Right atrium auricular region (tissue), 2 donors: ENCODE data around the gene NRP1. TPM values are rescaled to one million over a fixed set of nuclear protein-coding genes. Genes with fewer than 3 reads are reported as not detected.

Source experiments
- DNase-seq: peaks from one replicate; pipeline ENCODE4 v3.0.0-alpha.2; 2019; ENCODE audit warnings: low spot score
- H3K27ac ChIP-seq, 2 donors: fragments of 200-600 bp; sonication (generic); 1 replicate in 1 of 2; 2 replicates in 1 of 2; pipeline ENCODE4 v1.5.1; 2016 to 2019
- H3K27me3 ChIP-seq, 2 donors: fragments of 200-600 bp; sonication (generic); one replicate each; pipeline versions ENCODE4 v1.5.1 to v1.6.0; 2017 to 2019
- H3K36me3 ChIP-seq: fragments of 200-600 bp; sonication (generic); one replicate; pipeline ENCODE4 v1.5.1; 2016
- H3K4me1 ChIP-seq, 2 donors: fragments of 200-600 bp; sonication (generic); one replicate each; pipeline versions ENCODE4 v1.5.1 to v1.6.0; 2017 to 2019
- H3K4me3 ChIP-seq, 2 donors: fragments of 200-600 bp; sonication (generic); 1 replicate in 1 of 2; 2 replicates in 1 of 2; pipeline ENCODE4 v1.5.1; 2017 to 2019; ENCODE audit warnings: mild to moderate bottlenecking in 1 of 2, moderate library complexity in 1 of 2
- H3K9me3 ChIP-seq, 2 donors: fragments of 200-600 bp; sonication (generic); one replicate each; pipeline ENCODE4 v1.5.1; 2019
- CTCF ChIP-seq, 2 donors: fragments of 200-600 bp; sonication (generic); IDR thresholded peaks; one replicate each; pipeline ENCODE4 v1.5.1; 2019; ENCODE audit warnings: antibody characterized with exemption in 2 of 2
- total RNA-seq, 2 donors: library from RNA; depleted of rRNA; stranded (reverse); fragments of >200 nt; gene quantifications; one replicate each; pipeline ENCODE4 v1.1.0, GENCODE V29; 2016

Gene NRP1
- total RNA-seq, 2 donors from 2014 or later, result 54.6 to 83.1 TPM

GRCh38 chr10:33201971-33202370, 132.5 kb downstream of the NRP1 start:
- no peak for DNase-seq
- no peak for TF ChIP-seq CTCF (IDR thresholded peaks at IDR 0.05)
- Histone ChIP-seq H3K27ac (no peak overlapping the region), H3K27me3 (no peaks in the 10 kb centered on the region), H3K4me3 (no peak overlapping the region), H3K4me1 (no peaks in the 10 kb centered on the region), H3K9me3 (no peaks in the 10 kb centered on the region), H3K36me3 (peaks cover 62% of the 10 kb centered on the region)

GRCh38 chr10:33201056-33201780, 133.2 kb downstream of the NRP1 start:
- Histone ChIP-seq H3K9me3 (no peaks in the 10 kb centered on the region), H3K4me1 (no peaks in the 10 kb centered on the region), H3K4me3 (no peak overlapping the region), H3K36me3 (peaks cover 62% of the 10 kb centered on the region), H3K27ac (no peak overlapping the region), H3K27me3 (no peaks in the 10 kb centered on the region)
- TF ChIP-seq CTCF (IDR thresholded peaks at IDR 0.05), result no peak
- no peak for DNase-seq

GRCh38 chr10:33199731-33200232, 134.7 kb downstream of the NRP1 start:
- no peaks in the 10 kb centered on the region for H3K4me1 ChIP-seq
- H3K36me3 ChIP-seq, result peaks cover 63% of the 10 kb centered on the region
- H3K27ac ChIP-seq, result no peak overlapping the region

GRCh38 chr10:33198610-33199009, 135.9 kb downstream of the NRP1 start:
- peaks cover 63% of the 10 kb centered on the region for H3K36me3 ChIP-seq
- no peaks in the 10 kb centered on the region for H3K9me3 ChIP-seq
- no peak for TF ChIP-seq CTCF (IDR thresholded peaks at IDR 0.05)
- peaks cover 0 to 4% of the 10 kb centered on the region in 2 donors for H3K4me1 ChIP-seq
- peak overlapping the region in 1 of 2 donors; percentile 9 for H3K27ac ChIP-seq
- H3K4me3 ChIP-seq, result no peak overlapping the region
- DNase-seq, result no peak
- no peaks in the 10 kb centered on the region for H3K27me3 ChIP-seq

More at GRCh38 chr10:33199731-33200232, 134.7 kb downstream of the NRP1 start:
- Histone ChIP-seq H3K4me3 (no peak overlapping the region), H3K27me3 (no peaks in the 10 kb centered on the region), H3K9me3 (no peaks in the 10 kb centered on the region)
- no peak for DNase-seq
- no peak for TF ChIP-seq CTCF (IDR thresholded peaks at IDR 0.05)

GRCh38 chr10:33196710-33197491, 137.6 kb downstream of the NRP1 start:
- Histone ChIP-seq H3K4me3 (no peak overlapping the region), H3K9me3 (no peaks in the 10 kb centered on the region), H3K27me3 (no peaks in the 10 kb centered on the region), H3K4me1 (peaks cover 0 to 11% of the 10 kb centered on the region in 2 donors), H3K36me3 (peaks cover 52% of the 10 kb centered on the region), H3K27ac (peak overlapping the region; percentile 40 to 61)
- DNase-seq, result no peak
- no peak for TF ChIP-seq CTCF (IDR thresholded peaks at IDR 0.05)
